GM19238 (cell line): ENCODE measurements around the gene LRRC4.

Experiments
- DNase-seq: peaks from one replicate; pipeline ENCODE4 v3.0.0; 2011; ENCODE audit warnings: low spot score; ENCODE audit not compliant: insufficient read length

LRRC4 gene

GRCh38 chr7:127979728-127980126, 51.5 kb downstream of the LRRC4 start:
- no peak for DNase-seq

GRCh38 chr7:127979113-127979727, 52.0 kb downstream of the LRRC4 start:
- DNase-seq, result no peak

- no peak for DNase-seq
Observed at GRCh38 chr7:127978421-127978820, 52.8 kb downstream of the LRRC4 start.
